ENCODE data around the gene SYT9. TPM values are rescaled to one million over a fixed set of nuclear protein-coding genes. Genes with fewer than 3 reads are reported as not detected.

Gene SYT9
- total and polyA plus RNA-seq, 10 of the 15 experiments (the other 5 are each of a cell fraction or from before 2014, with no cell fraction given): 0.03 TPM; not detected in 9

DNA sequence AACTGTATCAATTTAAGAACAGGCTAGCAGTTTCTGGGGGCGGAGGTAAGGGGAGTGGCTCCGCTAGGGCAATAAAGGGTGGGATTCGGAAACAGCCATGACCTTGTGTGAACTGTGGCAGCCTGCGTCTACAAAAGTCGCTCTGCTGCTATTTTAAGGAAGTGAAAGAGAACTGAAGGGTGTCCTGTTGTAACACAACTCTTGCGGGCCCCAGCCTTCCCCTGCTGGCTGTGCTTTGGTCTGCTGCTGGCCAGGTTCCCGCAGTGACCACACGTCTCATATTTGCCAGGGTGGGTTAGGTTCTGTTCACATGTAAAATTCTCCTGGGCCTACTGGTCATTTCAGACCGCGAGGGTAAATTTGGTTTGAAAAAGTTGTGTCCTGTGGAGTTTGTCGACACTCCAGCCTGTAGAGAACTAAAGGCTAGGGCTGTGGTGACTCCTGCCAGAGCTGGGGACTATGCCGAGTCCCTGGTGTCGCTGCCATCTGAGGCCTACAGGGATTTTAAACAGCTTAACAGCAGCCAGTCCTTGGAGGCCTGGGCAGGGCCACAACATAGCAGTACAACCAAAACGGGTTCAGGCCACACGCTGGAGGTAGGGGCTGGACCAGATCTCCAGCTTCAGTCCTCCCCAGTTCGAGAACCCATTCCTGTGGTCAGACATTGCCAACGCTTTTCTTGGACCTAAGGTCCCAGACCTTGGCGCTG lies 261.0 kb downstream of the SYT9 start (continued):
- TF ChIP-seq, protein P1, sequence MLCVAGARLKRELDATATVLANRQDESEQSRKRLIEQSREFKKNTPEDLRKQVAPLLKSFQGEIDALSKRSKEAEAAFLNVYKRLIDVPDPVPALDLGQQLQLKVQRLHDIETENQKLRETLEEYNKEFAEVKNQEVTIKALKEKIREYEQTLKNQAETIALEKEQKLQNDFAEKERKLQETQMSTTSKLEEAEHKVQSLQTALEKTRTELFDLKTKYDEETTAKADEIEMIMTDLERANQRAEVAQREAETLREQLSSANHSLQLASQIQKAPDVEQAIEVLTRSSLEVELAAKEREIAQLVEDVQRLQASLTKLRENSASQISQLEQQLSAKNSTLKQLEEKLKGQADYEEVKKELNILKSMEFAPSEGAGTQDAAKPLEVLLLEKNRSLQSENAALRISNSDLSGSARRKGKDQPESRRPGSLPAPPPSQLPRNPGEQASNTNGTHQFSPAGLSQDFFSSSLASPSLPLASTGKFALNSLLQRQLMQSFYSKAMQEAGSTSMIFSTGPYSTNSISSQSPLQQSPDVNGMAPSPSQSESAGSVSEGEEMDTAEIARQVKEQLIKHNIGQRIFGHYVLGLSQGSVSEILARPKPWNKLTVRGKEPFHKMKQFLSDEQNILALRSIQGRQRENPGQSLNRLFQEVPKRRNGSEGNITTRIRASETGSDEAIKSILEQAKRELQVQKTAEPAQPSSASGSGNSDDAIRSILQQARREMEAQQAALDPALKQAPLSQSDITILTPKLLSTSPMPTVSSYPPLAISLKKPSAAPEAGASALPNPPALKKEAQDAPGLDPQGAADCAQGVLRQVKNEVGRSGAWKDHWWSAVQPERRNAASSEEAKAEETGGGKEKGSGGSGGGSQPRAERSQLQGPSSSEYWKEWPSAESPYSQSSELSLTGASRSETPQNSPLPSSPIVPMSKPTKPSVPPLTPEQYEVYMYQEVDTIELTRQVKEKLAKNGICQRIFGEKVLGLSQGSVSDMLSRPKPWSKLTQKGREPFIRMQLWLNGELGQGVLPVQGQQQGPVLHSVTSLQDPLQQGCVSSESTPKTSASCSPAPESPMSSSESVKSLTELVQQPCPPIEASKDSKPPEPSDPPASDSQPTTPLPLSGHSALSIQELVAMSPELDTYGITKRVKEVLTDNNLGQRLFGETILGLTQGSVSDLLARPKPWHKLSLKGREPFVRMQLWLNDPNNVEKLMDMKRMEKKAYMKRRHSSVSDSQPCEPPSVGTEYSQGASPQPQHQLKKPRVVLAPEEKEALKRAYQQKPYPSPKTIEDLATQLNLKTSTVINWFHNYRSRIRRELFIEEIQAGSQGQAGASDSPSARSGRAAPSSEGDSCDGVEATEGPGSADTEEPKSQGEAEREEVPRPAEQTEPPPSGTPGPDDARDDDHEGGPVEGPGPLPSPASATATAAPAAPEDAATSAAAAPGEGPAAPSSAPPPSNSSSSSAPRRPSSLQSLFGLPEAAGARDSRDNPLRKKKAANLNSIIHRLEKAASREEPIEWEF (IDR thresholded peaks at IDR 0.05; ENCODE audit: insufficient replicate concordance, low read depth, low read length): no peak
- TF ChIP-seq NRF1 (conservative IDR thresholded peaks at IDR 0.05; ENCODE audit: low read depth, low read length): no peak
- TF ChIP-seq RAD21 (IDR thresholded peaks at IDR 0.05; ENCODE audit: insufficient read depth, low read depth, low read length): peak; percentile 31; the same call in 1 of the 2 replicates
- TF ChIP-seq ZBTB11 (CRISPR knock-in tag; IDR thresholded peaks at IDR 0.05): no peak
- TF ChIP-seq RUNX3 (IDR thresholded peaks at IDR 0.05; ENCODE audit: low read length): peak; percentile 91
- TF ChIP-seq JUNB (IDR thresholded peaks at IDR 0.05): 0 out of 2 replicates have a peak, but pooled peaks have one; percentile 8
- TF ChIP-seq GABPA (IDR thresholded peaks at IDR 0.05; ENCODE audit: low read depth): no peak
- TF ChIP-seq RAD51 (IDR thresholded peaks at IDR 0.05): no peak
- TF ChIP-seq ZNF274 (IDR thresholded peaks at IDR 0.05; ENCODE audit: insufficient read depth, insufficient read length): no peak
- no peak for TF ChIP-seq ZNF24 (IDR thresholded peaks at IDR 0.05)
- TF ChIP-seq, protein P2, sequence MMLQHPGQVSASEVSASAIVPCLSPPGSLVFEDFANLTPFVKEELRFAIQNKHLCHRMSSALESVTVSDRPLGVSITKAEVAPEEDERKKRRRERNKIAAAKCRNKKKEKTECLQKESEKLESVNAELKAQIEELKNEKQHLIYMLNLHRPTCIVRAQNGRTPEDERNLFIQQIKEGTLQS (IDR thresholded peaks at IDR 0.05; ENCODE audit: borderline replicate concordance, extremely low read depth, low read depth, low read length): no peak
- TF ChIP-seq TCF3 (IDR thresholded peaks at IDR 0.05; ENCODE audit: borderline replicate concordance, insufficient read depth, low read depth, low read length): peak; percentile 74; the same call in 1 of the 2 replicates
- peak; percentile 63; the same call in 1 of the 2 replicates for TF ChIP-seq ASH2L (IDR thresholded peaks at IDR 0.05; ENCODE audit: borderline replicate concordance, low read depth)
- TF ChIP-seq DPF2 (IDR thresholded peaks at IDR 0.05): peak; percentile 91
- no peak for TF ChIP-seq KLF5 (IDR thresholded peaks at IDR 0.05; ENCODE audit: partially characterized antibody)
- TF ChIP-seq RBBP5 (conservative IDR thresholded peaks at IDR 0.05): no peak
- peak; percentile 88 for TF ChIP-seq MTA2 (IDR thresholded peaks at IDR 0.05; ENCODE audit: low read depth)
- 0 out of 3 replicates have a peak, but pooled peaks of 1 of the 2 experiments have one; percentile 61 for TF ChIP-seq EGR1 (IDR thresholded peaks at IDR 0.05; ENCODE audit: borderline replicate concordance in 1 of 2, low read depth in 2 of 2, low read length in 2 of 2)
- TF ChIP-seq CEBPB (IDR thresholded peaks at IDR 0.05; ENCODE audit: borderline replicate concordance in 1 of 2, low read depth in 2 of 2, low read length in 2 of 2): no peak
- TF ChIP-seq PAX5 (IDR thresholded peaks at IDR 0.05; ENCODE audit: borderline replicate concordance, low read depth, low read length): peak; percentile 93
- peak; percentile 81; the same call in 1 of the 2 replicates for TF ChIP-seq MTA3 (IDR thresholded peaks at IDR 0.05; ENCODE audit: borderline replicate concordance, low read length)

All from GM12878 (cell line).